Measurements from ENCODE around the gene GPR108.

The GPR108 gene

GRCh38 chr19:6686628-6686975 lies 50.8 kb downstream of the GPR108 start:
- TF ChIP-seq TRIM28 (IDR thresholded peaks at IDR 0.05; ENCODE audit: borderline replicate concordance, low read length): no peak
- no peak for TF ChIP-seq ZNF555 (tag by site-specific recombination; conservative IDR thresholded peaks at IDR 0.05)
- TF ChIP-seq ZNF530 (tag by site-specific recombination; IDR thresholded peaks at IDR 0.05; ENCODE audit: low read depth): no peak
- no peak for TF ChIP-seq ZNF211 (tag by site-specific recombination; IDR thresholded peaks at IDR 0.05; ENCODE audit: low read depth)
- TF ChIP-seq ZNF202 (tag by site-specific recombination; IDR thresholded peaks at IDR 0.05; ENCODE audit: borderline replicate concordance): no peak
- no peak for TF ChIP-seq PATZ1 (tag by site-specific recombination; IDR thresholded peaks at IDR 0.05)
- no peak for TF ChIP-seq ZBTB26 (tag by site-specific recombination; optimal IDR thresholded peaks at IDR 0.05)
- TF ChIP-seq ZNF707 (tag by site-specific recombination; IDR thresholded peaks at IDR 0.05): no peak
- TF ChIP-seq SALL2 (tag by site-specific recombination; IDR thresholded peaks at IDR 0.05; ENCODE audit: borderline replicate concordance): no peak
- no peak for TF ChIP-seq FEZF1 (tag by site-specific recombination; IDR thresholded peaks at IDR 0.05)
- TF ChIP-seq ZNF701 (tag by site-specific recombination; IDR thresholded peaks at IDR 0.05): no peak
- TF ChIP-seq ZNF473 (tag by site-specific recombination; IDR thresholded peaks at IDR 0.05): no peak
- no peak for TF ChIP-seq ZNF366 (tag by site-specific recombination; conservative IDR thresholded peaks at IDR 0.05)
- Histone ChIP-seq H3K9me3 (ENCODE audit: control insufficient read depth, insufficient read depth, low read depth, low read length) (no peaks in the 10 kb centered on the region), H3K4me1 (ENCODE audit: control insufficient read depth, insufficient read depth, low read length) (no peaks in the 10 kb centered on the region), H3K36me3 (ENCODE audit: control insufficient read depth in 2 of 2, insufficient read depth in 1 of 2, low read length in 2 of 2) (no peaks in the 10 kb centered on the region), H3K4me3 (ENCODE audit: low read depth, low read length) (no peak overlapping the region), H3K27ac (ENCODE audit: extremely low read depth, low read depth, low read length) (no peak overlapping the region)
- ChIA-PET POLR2A (no interaction called here), CTCF (interaction anchor here (1.3 kb wide), 1 partner anchor 177 kb away, joined by 4 read pairs; no protein-coding TSS in a partner anchor)

GRCh38 chr19:6685962-6686627 lies 51.3 kb downstream of the GPR108 start:
- ChIA-PET CTCF (interaction anchor here (1.3 kb wide), 1 partner anchor 177 kb away, joined by 4 read pairs; no protein-coding TSS in a partner anchor), POLR2A (no interaction called here)
- Histone ChIP-seq H3K4me1 (ENCODE audit: control insufficient read depth, insufficient read depth, low read length) (no peaks in the 10 kb centered on the region), H3K27ac (ENCODE audit: extremely low read depth, low read depth, low read length) (no peak overlapping the region), H3K36me3 (ENCODE audit: control insufficient read depth in 2 of 2, insufficient read depth in 1 of 2, low read length in 2 of 2) (no peaks in the 10 kb centered on the region), H3K4me3 (ENCODE audit: low read depth, low read length) (no peak overlapping the region), H3K9me3 (ENCODE audit: control insufficient read depth, insufficient read depth, low read depth, low read length) (no peaks in the 10 kb centered on the region)
- TF ChIP-seq, protein P1, sequence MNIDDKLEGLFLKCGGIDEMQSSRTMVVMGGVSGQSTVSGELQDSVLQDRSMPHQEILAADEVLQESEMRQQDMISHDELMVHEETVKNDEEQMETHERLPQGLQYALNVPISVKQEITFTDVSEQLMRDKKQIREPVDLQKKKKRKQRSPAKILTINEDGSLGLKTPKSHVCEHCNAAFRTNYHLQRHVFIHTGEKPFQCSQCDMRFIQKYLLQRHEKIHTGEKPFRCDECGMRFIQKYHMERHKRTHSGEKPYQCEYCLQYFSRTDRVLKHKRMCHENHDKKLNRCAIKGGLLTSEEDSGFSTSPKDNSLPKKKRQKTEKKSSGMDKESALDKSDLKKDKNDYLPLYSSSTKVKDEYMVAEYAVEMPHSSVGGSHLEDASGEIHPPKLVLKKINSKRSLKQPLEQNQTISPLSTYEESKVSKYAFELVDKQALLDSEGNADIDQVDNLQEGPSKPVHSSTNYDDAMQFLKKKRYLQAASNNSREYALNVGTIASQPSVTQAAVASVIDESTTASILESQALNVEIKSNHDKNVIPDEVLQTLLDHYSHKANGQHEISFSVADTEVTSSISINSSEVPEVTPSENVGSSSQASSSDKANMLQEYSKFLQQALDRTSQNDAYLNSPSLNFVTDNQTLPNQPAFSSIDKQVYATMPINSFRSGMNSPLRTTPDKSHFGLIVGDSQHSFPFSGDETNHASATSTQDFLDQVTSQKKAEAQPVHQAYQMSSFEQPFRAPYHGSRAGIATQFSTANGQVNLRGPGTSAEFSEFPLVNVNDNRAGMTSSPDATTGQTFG (tag by site-specific recombination; IDR thresholded peaks at IDR 0.05; ENCODE audit: borderline replicate concordance): no peak
- TF ChIP-seq, protein P2, sequence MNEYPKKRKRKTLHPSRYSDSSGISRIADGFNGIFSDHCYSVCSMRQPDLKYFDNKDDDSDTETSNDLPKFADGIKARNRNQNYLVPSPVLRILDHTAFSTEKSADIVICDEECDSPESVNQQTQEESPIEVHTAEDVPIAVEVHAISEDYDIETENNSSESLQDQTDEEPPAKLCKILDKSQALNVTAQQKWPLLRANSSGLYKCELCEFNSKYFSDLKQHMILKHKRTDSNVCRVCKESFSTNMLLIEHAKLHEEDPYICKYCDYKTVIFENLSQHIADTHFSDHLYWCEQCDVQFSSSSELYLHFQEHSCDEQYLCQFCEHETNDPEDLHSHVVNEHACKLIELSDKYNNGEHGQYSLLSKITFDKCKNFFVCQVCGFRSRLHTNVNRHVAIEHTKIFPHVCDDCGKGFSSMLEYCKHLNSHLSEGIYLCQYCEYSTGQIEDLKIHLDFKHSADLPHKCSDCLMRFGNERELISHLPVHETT (tag by site-specific recombination; IDR thresholded peaks at IDR 0.05): no peak
- TF ChIP-seq ZNF132 (tag by site-specific recombination; IDR thresholded peaks at IDR 0.05; ENCODE audit: borderline replicate concordance) (no peak), ZNF792 (tag by site-specific recombination; IDR thresholded peaks at IDR 0.05) (no peak), ZNF433 (tag by site-specific recombination; IDR thresholded peaks at IDR 0.05; ENCODE audit: low read depth) (no peak), MEIS1 (CRISPR knock-in tag; IDR thresholded peaks at IDR 0.05; ENCODE audit: borderline replicate concordance) (no peak)

Measured in HEK293 (cell line).